ENCODE data around the gene KDM8.
A peak's percentile ranks its signal among the peaks of the same experiment; 100 is the strongest.
"Not testable (repeated sequence)": the region's sequence is repeated elsewhere in the genome, so short reads cannot be mapped to it uniquely, and the experiment has no call there.

Gene KDM8

DNA sequence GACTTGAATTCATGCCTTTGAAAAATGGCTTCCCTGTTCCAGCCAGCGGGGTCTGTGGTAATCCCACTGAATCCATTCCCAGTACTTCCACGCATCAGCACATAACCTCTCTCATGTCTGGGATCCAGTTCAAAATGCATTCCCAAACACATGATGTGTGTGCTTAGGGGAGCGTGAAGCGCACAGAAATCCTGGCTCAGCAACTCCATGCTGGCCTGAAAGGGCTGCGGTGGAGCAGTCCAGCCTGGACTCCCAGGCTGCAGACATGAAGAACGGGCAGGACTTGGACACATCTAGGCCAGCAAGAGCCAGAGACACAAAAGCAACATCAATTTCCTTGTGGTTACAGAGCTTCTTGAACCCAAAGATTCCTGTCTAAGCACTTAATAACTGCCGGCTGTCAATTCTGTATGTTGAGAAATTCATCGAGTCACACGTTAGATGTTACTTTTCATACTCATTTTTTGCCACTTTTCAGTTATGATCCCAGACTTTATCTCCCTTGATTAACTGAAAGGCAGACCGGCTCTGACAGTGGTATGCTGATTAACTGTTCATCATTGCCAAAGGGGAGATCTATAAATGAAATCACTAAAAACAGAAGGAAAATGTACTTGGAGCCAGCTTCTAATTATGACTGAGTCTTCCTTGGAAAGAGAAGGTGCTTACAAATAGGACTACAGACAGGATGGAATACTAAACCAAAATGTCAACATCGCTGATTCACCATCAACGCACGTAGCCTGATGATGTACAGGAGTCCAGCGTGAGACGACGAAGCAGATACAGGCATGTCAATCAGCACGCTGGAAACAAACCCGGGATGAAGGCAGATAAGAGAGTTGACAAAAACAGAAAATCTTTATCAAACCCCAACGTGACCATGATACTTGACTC lies 42.2 kb downstream of the KDM8 start:
- FAIRE-seq: no peak

DNA sequence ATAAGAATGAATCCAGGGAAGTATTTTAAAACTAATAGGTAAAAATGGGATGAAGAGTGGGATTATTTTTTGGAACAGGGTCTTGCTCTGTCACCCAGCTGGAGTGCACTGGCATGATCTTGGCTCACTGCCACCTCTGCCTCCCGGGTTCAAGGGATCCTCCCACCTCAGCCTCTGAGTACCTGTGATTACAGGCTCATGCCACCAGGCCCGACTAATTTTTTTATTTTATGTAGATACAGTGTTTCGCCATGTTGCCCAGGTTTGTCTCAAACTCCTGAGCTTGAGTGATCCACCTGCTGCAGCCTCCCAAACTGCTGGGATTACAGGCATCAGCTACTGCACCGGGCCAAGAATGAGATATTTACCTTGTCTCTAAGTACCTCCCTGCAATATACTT lies 43.1 kb downstream of the KDM8 start:
- FAIRE-seq: no peak

DNA sequence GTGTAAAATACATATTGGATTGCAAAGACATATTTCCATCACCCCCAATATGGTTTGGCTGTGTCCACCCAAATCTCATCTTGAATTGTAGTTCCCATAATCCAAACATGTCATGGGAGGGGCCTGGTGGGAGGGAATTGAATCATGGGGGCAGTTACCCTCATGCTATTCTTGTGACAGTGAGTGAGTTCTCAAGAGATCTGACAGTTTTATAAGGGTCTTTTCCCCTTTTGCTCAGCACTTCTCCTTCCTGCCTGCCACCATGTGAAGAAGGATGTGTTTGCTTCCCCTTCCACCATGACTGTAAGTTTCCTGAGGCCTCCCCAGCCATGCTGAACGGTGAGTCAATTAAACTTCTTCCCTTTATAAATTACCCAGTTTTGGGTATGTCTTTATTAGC lies 43.8 kb downstream of the KDM8 start:
- not testable (repeated sequence) for FAIRE-seq

DNA sequence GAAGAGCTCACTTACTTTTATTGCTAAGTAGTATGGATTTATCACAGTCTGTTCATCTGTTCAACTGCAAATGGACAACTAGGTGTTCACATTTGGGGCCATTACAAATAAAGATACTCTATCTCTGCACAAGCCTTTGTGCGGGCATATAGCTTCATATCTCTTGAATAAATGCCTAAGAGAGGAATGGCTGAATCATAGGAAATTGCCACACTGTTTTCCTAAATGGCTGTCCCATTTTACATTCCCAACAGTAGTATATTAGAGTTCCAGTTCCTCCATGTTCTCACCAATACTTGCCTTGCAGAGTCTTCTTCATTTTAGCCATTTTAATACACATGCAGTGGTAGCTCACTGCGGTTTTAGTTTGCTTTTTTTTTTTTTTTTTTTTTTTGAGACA lies 44.7 kb downstream of the KDM8 start:
- no peak for FAIRE-seq

DNA sequence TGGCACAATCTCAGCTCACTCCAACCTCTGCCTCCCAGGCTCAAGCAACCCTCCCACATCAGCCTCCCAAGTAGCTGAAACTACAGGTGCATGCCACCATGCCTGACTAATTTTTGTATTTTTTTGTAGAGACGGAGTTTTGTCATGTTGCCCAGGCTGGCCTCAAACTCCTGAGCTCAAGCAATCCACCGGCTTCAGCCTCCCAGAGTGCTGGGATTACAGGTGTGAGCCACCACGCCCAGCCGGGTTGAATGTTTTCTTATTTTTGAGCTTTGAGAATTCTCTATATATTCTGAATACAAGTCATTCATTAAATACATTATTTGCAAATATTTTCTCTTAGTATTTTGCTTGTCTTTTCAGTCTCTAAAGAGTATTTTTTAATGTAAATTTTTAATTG lies 45.6 kb downstream of the KDM8 start:
- not testable (repeated sequence) for FAIRE-seq

DNA sequence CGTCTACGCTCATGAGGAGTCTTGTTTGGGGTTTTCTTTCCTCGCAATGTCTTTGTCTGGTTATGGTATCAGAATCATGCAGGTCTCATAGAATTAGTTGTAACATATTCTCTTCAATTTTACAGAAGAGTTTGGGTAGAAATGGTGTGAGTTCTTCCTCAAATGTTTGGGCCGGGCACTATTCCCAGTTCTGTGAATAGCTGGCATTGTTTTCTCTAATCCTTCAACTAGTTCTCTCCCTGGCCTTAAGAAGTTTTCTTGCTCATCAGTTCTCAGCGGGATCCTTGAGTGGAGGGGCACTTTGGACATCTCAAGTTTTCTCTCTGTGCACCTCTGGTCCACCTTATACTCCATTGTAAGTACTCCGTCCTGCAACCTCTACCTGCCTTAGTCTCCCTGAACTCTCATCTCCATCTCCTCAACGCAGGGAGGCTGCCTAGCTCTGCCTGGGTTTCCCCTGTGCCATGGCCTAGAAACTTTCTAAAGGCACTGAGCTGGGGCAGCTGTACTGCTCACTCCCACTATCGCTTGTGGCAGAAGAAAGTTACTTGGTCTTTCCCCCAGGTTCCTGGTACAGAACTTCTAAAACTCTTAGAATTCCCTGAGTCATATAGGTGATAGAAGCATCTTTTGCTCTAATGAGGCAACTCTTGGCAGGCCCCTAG lies 48.3 kb downstream of the KDM8 start:
- FAIRE-seq: no peak

DNA sequence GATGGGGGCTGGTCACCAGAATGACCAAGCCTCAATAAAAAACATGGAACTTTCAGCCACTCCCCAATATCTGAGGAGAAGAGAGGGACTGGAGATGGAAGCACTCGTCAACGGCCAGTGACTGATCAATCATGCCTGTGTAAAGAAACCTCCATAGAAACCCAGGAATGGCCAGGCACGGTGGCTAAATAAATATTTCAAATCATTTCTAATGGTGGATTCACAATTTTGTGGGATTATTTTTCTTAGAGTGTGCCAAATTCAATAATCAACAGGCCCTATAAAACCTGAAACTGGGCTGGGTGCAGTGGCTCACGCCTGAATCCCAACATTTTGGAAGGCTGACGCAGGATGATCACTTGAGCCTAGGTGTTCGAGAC lies 48.9 kb downstream of the KDM8 start:
- no peak for FAIRE-seq

DNA sequence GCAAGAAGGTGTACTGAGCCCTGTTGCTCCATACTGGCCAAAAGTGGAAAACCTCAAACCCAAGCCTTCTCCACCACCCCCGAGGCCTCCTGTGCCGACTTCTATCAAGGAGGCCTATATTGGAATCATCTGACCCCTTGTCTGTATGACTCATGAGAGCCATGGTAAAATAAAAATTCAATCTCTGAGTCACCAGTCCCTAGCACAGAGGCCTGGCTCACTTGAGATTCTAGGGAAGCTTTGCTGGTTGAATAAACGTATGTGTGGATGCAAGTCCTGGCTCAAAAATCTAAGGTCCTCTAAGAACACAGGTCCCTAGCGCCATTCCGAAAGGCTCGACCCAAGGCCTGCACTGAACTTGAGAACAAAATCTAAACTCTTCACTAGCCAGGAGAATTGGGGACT lies 50.2 kb downstream of the KDM8 start:
- FAIRE-seq: no peak

DNA sequence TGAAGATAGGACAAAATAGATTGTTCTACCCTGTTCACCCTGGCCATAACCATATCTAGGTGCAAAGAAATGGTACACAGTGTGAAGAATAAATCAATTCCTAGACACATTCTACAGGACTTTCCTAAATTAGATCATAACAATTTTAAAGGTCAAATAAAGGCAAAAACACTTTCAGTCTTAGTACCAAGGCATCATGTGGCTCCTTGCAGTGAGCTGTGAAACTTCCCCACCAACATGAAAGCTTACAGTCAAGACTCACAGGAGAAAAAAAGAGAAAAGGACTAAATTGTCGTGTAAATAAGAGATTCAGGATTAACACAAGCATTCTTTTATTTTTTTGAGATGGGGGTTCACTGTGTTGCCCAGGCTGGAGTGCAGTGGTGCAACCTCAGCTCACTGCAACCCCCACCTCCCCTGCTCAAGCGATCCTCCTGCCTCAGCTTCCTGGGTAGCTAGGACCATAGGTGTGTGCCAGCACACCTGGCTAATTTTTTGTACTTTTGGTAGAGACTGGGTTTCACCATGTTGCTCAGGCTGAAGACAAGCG lies 51.0 kb downstream of the KDM8 start:
- no peak for FAIRE-seq

DNA sequence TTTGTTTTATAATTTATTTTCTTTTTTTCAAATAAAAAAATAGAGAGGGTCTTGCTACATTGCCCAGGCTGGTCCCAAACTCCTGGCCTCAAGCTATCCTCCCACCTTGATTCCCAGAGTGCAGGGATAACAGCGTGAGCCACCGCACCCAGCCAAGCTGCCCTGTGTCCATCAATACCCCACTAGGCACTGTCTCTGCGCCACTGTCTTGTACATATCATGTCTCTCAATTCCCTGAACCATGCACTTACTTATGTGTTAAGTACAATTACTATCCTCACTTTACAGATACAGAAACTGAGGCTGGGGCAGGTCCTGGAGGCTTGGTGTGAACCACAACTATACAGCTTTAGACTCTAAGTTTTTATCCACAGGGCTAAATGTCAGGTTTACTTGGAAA lies 53.5 kb downstream of the KDM8 start:
- no peak for FAIRE-seq

DNA sequence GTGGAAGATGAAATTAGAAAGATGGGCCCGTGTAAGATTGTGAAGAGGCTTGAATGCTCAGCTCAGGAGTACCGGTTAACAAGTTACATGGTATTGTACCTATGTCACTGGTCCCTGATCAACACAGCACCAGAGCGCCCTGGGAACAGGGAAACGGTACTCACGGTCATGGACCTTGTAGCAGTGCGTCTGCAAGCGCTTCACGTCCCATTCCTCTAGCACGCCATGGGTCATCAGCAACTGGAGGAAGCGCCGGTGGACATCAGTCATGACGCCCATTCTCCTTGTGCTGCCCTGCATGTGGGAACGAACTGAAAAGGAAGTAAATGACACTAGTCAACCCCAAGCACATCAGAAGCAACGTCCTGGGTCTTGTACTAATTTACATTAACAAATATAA lies 53.9 kb downstream of the KDM8 start:
- FAIRE-seq: no peak

DNA sequence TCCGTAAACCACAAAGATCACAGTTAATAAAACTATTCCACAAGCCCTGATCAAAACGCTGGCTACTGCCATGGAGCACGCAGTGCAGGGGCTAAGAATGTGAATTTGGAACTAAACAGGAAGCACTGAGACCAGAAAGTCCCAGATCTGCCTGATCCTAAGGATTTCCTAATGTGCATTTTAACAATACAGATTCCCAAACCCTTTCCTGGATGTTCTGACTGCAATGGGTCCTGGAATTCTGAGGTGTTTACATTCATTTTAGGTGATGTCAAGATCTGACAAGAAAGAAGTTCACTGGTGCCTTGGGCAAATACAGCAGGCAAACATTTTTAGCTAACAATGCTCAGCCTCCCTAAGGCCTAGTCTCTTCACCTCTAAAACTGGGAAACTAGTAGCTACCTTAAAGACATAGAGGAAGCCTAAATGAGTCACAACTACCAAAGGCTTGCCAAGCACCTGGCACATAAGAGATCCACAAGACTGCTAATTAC lies 55.0 kb downstream of the KDM8 start:
- no peak for FAIRE-seq

DNA sequence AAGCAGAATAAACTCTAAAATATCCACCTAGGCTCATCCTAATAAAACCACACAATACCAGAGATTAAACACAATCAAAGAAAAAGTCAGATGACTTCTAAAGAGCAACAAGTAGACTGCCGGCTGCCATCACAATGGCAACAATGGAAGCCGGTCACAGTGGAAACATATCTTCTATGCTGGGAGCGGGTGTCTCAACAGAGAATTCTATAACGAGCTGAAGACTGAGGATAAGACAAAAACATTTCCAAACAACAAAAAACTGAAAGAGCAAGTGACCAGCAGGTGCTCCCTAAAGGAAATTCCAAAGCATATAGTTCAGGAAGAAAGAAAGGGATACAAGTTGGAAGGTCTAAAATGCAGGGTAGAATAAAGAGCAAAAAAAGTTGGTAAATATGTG lies 56.4 kb downstream of the KDM8 start:
- no peak for FAIRE-seq

DNA sequence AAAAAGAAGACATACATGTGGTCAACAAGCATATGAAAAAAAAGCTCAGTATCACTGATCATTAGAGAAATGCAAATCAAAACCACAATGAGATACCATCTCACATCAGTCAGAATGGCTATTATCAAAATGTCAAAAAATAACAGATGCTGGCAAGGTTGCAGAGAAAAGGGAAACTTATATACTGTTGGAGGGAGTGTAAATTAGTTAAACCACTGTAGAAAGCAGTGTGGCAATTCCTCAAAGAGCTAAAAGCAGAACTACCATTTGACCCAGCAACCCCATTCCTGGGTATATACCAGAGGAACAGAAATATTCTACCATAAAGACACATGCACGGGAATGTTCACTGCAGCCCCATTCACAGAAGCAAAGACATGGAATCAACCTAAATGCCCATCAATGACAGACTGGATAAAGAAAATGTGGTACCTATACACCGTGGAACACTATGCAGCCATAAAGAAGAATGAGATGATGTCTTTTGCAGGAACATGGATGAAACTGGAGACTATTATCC lies 59.6 kb downstream of the KDM8 start:
- FAIRE-seq: not testable (repeated sequence)

DNA sequence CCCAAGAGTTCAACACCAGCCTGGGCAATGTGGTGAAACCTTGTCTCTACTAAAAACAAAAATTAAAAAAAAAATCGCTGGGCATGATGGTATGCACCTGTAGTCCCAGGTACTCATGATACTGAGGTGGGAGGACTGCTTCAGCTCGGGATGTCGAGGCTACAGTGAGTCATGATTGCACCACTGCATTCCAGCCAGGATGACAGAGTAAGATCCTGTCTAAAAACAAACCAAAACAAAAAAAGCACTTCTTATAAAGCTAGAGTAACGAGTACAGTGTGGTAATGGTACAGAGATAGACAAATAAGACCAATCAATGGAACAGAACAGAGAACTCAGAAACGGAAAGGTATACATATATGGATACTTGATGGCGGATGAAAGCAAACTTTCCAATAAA lies 60.8 kb downstream of the KDM8 start:
- no peak for FAIRE-seq

DNA sequence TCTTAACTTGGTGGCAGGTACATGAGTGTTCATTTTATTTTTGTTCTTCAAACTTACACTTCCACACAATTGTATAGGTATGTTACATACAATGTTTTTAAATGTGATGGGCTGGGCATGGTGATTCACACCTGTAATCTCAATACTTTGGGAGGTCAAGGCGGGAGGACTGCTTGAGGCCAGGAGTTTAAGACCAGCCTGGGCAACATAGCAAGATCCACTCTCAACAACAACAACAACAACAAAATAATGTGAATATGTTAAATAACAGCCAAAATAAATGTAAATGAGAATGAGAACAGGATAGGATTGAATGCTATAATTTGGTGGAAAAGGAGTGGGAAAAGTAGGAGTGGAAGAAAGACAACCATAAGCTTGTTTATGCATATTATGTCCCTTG lies 62.7 kb downstream of the KDM8 start:
- no peak for FAIRE-seq

DNA sequence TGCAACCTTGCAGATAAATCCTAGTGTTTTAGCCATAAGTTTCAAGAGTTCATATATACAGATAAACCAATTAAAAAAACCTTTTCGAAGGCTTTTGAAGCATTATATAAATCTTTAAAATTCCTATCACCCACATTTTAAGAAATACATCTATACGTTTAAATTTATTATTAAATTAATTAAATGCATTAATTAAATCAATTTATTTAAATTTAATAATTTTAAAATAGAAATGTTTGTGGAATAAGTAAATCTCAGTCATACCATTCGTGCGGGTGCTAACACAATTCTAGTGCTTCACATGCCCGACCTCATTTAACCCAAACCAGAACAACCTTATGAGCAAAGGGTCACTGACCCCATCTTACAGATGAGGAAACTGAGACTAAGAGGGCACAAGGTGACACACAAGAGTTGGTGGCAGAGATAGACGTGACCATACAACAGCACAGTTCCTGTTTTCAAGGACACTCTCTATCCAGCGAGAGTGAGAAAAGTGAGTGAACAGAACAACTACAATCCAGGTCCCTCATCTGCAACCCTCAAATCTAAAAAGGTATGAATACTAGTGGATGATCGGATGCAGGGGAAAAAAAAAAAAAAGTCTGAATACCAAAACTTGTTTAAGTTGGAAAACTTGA lies 63.8 kb downstream of the KDM8 start:
- no peak for FAIRE-seq

DNA sequence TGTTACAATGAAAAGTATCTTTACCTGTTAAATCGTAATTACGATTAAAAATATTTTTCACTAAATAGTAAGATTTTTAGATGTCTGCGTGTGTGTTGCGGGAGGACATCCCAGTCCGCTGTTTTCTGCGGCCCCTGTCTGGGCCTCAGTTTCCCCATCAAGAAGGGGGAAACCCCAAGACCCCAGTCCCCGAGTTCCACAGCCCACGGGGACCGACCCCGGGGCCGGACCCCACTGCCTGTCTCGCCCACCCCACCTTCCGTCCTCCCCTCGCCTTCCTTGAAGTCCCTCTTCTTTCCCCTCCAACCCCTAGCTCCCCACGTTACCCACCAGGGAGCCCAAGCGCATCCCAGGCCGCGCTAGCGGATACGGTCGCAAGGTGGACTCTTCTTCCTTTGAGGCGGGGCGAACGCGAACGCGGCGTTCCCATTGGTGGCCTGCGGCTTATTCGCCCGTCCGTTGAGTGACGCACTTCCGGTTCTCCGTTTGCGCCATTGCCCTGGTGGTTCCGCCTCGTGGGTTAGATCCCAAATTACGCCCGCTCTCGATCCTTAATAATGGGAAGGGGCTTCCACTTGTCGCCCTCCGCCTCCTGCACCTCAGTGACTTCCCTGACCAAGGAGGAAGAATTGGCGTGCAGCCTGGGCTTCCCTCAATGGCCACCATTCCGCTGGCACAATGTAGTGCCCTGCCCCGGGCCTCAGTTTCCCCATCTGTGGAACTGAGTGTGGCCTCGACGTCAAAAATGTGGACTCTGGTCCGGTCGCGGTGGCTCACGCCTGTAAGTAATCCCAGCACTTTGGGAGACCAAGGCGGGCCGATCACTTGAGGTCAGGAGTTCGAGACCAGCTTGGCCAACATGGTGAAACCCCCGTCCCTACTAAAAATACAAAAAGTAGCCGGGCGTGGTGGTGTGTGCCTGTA lies 65.3 kb downstream of the KDM8 start, which contains the start of gene NSMCE1:
Gene NSMCE1, minus strand, starts transcription at position 397 of the 924 bp plus-strand sequence. CDS start 11,202 bp downstream, outside the sequence.
- peak; percentile 57 for FAIRE-seq

DNA sequence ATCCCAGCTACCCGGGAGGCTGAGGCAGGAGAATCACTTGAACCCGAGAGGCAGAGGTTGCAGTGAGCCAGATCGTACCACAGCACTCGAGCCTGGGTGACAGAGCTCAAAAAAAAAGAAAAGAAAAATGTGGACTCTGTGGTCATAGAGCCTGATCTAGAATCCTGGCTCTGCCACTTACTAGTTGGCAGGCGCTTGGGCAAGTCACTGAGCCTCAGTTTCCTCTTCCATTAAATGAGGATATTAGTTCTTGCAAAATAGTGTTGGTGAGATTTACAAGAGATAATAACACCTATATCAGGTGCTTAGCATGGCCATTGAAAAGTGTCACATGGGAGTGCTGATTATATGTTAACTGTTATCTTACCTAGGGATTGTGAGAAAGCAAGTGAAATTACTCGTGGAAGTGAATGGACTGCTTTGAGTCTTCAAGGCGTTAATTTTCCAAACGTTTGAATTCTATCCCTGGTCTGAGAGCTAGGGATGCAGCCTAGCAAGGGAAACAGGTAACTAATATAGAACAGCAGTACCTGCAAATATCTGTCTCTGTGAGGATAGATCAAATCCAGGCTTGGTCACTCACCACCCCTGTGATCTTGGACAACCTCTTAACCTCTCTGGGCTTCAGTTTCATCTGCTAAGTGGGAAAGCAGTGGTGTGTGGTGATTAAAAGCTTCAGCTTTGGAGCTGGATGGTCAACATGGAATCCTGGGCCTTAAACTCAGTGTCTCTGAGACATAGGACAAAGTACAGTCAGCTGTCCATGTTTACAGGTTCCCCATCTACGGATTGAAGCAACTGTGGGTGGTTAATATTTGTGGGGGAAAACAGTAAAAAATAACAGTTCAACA lies 66.2 kb downstream of the KDM8 start:
- no peak for FAIRE-seq

DNA sequence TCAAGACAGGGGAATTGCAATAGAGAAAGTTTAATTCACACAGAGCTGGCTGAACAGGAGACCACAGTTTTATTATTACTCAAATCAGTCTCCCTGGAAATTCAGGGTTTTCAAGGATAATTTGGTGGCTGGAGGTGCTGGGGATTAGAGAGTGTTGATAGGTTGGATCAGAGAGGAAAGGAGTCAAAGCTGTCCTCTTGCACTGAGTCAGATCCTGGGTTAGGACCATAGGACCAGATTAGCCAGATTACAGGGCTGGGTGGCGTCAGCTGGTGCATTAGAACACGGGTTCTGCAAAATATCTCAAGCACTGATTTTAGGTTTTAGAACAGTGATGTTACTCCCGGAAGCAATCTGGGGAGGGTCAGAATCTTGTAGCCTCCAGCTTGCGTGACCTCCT lies 67.0 kb downstream of the KDM8 start:
- no peak for FAIRE-seq

Measured in endometrium (tissue), 2 donors.